OCI-LY3 (cell line): ENCODE measurements around the gene CCNL1.
"Not testable (repeated sequence)": the region's sequence is repeated elsewhere in the genome, so short reads cannot be mapped to it uniquely, and the experiment has no call there.

Experiments used
- H2AFZ ChIP-seq: fragments of 200-600, 300-600 bp; shearing (Covaris generic); 2 replicates; pipeline ENCODE4 v1.6.0; 2014; ENCODE audit warnings: antibody characterized with exemption, low read depth, low read length
- H3K27ac ChIP-seq: fragments of 200-600, 300-600 bp; sonication (generic); 2 replicates; pipeline ENCODE4 v1.5.1; 2014; ENCODE audit warnings: mild to moderate bottlenecking, low read length, moderate library complexity, mixed read lengths
- H3K27me3 ChIP-seq: fragments of 200-600, 300-600 bp; sonication (generic); 2 replicates; pipeline ENCODE4 v1.6.1; 2014; ENCODE audit warnings: low read depth, low read length, mixed read lengths
- H3K36me3 ChIP-seq: fragments of 200-600, 300-600 bp; sonication (generic); replicated peaks from 2 replicates; pipeline ENCODE3; 2014; ENCODE audit warnings: low read depth, low read length, mixed read lengths
- H3K4me1 ChIP-seq: fragments of 300-600, 200-600 bp; sonication (generic); 2 replicates; pipeline ENCODE4 v1.6.1; 2014; ENCODE audit warnings: low read length, mixed read lengths
- H3K4me2 ChIP-seq: fragments of 200-600, 300-600 bp; sonication (generic); 2 replicates; pipeline ENCODE4 v1.6.1; 2014; ENCODE audit warnings: low read length, mixed read lengths
- H3K4me3 ChIP-seq: fragments of 300-600, 200-600 bp; sonication (generic); 2 replicates; pipeline ENCODE4 v1.5.1; 2014; ENCODE audit warnings: antibody characterized with exemption, mild to moderate bottlenecking, low read length, moderate library complexity
- H3K79me2 ChIP-seq: fragments of 300-600, 200-600 bp; shearing (Covaris generic); 2 replicates; pipeline ENCODE4 v1.6.1; 2014; ENCODE audit warnings: mild to moderate bottlenecking, low read length, mixed read lengths
- H3K9ac ChIP-seq: fragments of 300-600, 200-600 bp; shearing (Covaris generic); 2 replicates; pipeline ENCODE4 v1.6.0; 2014; ENCODE audit warnings: mild to moderate bottlenecking, low read length, moderate library complexity
- H3K9me3 ChIP-seq: fragments of 200-600, 300-600 bp; shearing (Covaris generic); 2 replicates; pipeline ENCODE4 v1.6.1; 2014; ENCODE audit warnings: low read length, mixed read lengths; ENCODE audit not compliant: insufficient read depth
- H4K20me1 ChIP-seq: fragments of 200-600, 300-600 bp; sonication (generic); 2 replicates; pipeline ENCODE4 v1.6.1; 2016; ENCODE audit warnings: low read length, mixed read lengths; ENCODE audit not compliant: insufficient read depth
- CTCF ChIP-seq: fragments of 200-600, 300-600 bp; sonication (generic); IDR thresholded peaks from 2 replicates; pipeline ENCODE4 v1.5.1; 2014; ENCODE audit warnings: antibody characterized with exemption, low read length, low read depth
- EZH2phosphoT487 ChIP-seq: fragments of 200-600 bp; shearing (Covaris generic); IDR thresholded peaks from 2 replicates; pipeline ENCODE4 v1.6.1; 2018; ENCODE audit warnings: antibody characterized with exemption, mixed run types, low read depth

Gene CCNL1

GRCh38 chr3:157188391-157188790 is 28.4 kb upstream of the CCNL1 start:
- no peaks in the 10 kb centered on the region for H3K79me2 ChIP-seq
- H3K27ac ChIP-seq = no peak overlapping the region
- H3K4me2 ChIP-seq = no peak overlapping the region
- H3K27me3 ChIP-seq = no peaks in the 10 kb centered on the region
- H4K20me1 ChIP-seq = no peaks in the 10 kb centered on the region
- H3K36me3 ChIP-seq = peaks cover 18% of the 10 kb centered on the region
- H3K4me1 ChIP-seq = no peaks in the 10 kb centered on the region
- H3K9me3 ChIP-seq = peaks cover 12% of the 10 kb centered on the region; the same call in 1 of the 2 replicates
- H2AFZ ChIP-seq = no peak overlapping the region
- no peak overlapping the region for H3K4me3 ChIP-seq
- TF ChIP-seq CTCF = no peak
- no peak for TF ChIP-seq EZH2phosphoT487
- no peak overlapping the region for H3K9ac ChIP-seq

- H3K4me3 ChIP-seq = no peak overlapping the region
- no peak overlapping the region for H3K27ac ChIP-seq
- peaks cover 7% of the 10 kb centered on the region; the same call in 1 of the 2 replicates for H3K9me3 ChIP-seq
- TF ChIP-seq EZH2phosphoT487 = no peak
- TF ChIP-seq CTCF = no peak
- no peak overlapping the region for H2AFZ ChIP-seq
- H3K9ac ChIP-seq = no peak overlapping the region
- peaks cover 23% of the 10 kb centered on the region for H3K36me3 ChIP-seq
- H3K4me1 ChIP-seq = no peaks in the 10 kb centered on the region
- H4K20me1 ChIP-seq = no peaks in the 10 kb centered on the region
- H3K79me2 ChIP-seq = no peaks in the 10 kb centered on the region
- no peak overlapping the region for H3K4me2 ChIP-seq
- no peaks in the 10 kb centered on the region for H3K27me3 ChIP-seq
These were observed 22.9 kb upstream of the CCNL1 start for GRCh38 chr3:157182879-157183278.

GRCh38 chr3:157180262-157180661 is 20.3 kb upstream of the CCNL1 start:
- peaks cover 8% of the 10 kb centered on the region for H3K4me1 ChIP-seq
- H3K79me2 ChIP-seq = peaks cover 23% of the 10 kb centered on the region
- no peak for TF ChIP-seq CTCF
- TF ChIP-seq EZH2phosphoT487 = no peak
- 0 out of 2 replicates have a peak, but pooled peaks cover 5% of the 10 kb centered on the region for H3K9me3 ChIP-seq
- H2AFZ ChIP-seq = no peak overlapping the region
- no peak overlapping the region for H3K9ac ChIP-seq
- no peaks in the 10 kb centered on the region for H3K27me3 ChIP-seq
- H3K27ac ChIP-seq = no peak overlapping the region
- H4K20me1 ChIP-seq = no peaks in the 10 kb centered on the region
- H3K4me3 ChIP-seq = no peak overlapping the region
- H3K4me2 ChIP-seq = no peak overlapping the region
- H3K36me3 ChIP-seq = peaks cover 21% of the 10 kb centered on the region

GRCh38 chr3:157179365-157179803 is 19.4 kb upstream of the CCNL1 start:
- H3K4me1 ChIP-seq = peaks cover 8% of the 10 kb centered on the region
- no peak overlapping the region for H3K27ac ChIP-seq
- H2AFZ ChIP-seq = no peak overlapping the region
- H3K9me3 ChIP-seq = 0 out of 2 replicates have a peak, but pooled peaks cover 5% of the 10 kb centered on the region
- peaks cover 25% of the 10 kb centered on the region for H3K79me2 ChIP-seq
- peaks cover 16% of the 10 kb centered on the region for H3K36me3 ChIP-seq
- H3K27me3 ChIP-seq = no peaks in the 10 kb centered on the region
- H4K20me1 ChIP-seq = no peaks in the 10 kb centered on the region
- no peak overlapping the region for H3K9ac ChIP-seq
- TF ChIP-seq CTCF = no peak
- TF ChIP-seq EZH2phosphoT487 = no peak
- H3K4me3 ChIP-seq = no peak overlapping the region
- no peak overlapping the region for H3K4me2 ChIP-seq

GRCh38 chr3:157178503-157179364 is 18.8 kb upstream of the CCNL1 start:
- not testable (repeated sequence) for H3K4me2 ChIP-seq, H2AFZ ChIP-seq
- peaks cover 16% of the 10 kb centered on the region for H3K36me3 ChIP-seq

GRCh38 chr3:157177801-157178453 is 18.0 kb upstream of the CCNL1 start:
- not testable (repeated sequence) for H3K4me3 ChIP-seq, H3K27ac ChIP-seq, H3K9ac ChIP-seq, H3K4me2 ChIP-seq, H3K27me3 ChIP-seq, H4K20me1 ChIP-seq, H3K9me3 ChIP-seq, H2AFZ ChIP-seq
- Histone ChIP-seq H3K36me3 (peaks cover 12% of the 10 kb centered on the region), H3K4me1 (peaks cover 13% of the 10 kb centered on the region), H3K79me2 (peaks cover 25% of the 10 kb centered on the region)

More at GRCh38 chr3:157178503-157179364, 18.8 kb upstream of the CCNL1 start:
- Histone ChIP-seq H3K79me2 (peaks cover 25% of the 10 kb centered on the region), H3K4me1 (peaks cover 13% of the 10 kb centered on the region)
- H3K9ac ChIP-seq, H4K20me1 ChIP-seq, H3K27me3 ChIP-seq, H3K4me3 ChIP-seq, H3K9me3 ChIP-seq, H3K27ac ChIP-seq: not testable (repeated sequence)
